Mucosa of gallbladder (tissue), 1 donor: Measurements from ENCODE around the gene HMBS. TPM values are rescaled to one million over a fixed set of nuclear protein-coding genes. Genes with fewer than 3 reads are reported as not detected.
"Not testable (repeated sequence)": the region's sequence is repeated elsewhere in the genome, so short reads cannot be mapped to it uniquely, and the experiment has no call there.

ENCODE experiments used
- DNase-seq: peaks from one replicate; pipeline ENCODE4 v3.0.0-alpha.2; 2020; ENCODE audit warnings: low spot score
- total RNA-seq: library from RNA; stranded (reverse); gene quantifications from one replicate; pipeline ENCODE4 v1.2.1, GENCODE V29; 2021
- donor health status: DM: no; HTN: no; CAD: no.

HMBS gene
- total RNA-seq = 12.3 TPM

DNA sequence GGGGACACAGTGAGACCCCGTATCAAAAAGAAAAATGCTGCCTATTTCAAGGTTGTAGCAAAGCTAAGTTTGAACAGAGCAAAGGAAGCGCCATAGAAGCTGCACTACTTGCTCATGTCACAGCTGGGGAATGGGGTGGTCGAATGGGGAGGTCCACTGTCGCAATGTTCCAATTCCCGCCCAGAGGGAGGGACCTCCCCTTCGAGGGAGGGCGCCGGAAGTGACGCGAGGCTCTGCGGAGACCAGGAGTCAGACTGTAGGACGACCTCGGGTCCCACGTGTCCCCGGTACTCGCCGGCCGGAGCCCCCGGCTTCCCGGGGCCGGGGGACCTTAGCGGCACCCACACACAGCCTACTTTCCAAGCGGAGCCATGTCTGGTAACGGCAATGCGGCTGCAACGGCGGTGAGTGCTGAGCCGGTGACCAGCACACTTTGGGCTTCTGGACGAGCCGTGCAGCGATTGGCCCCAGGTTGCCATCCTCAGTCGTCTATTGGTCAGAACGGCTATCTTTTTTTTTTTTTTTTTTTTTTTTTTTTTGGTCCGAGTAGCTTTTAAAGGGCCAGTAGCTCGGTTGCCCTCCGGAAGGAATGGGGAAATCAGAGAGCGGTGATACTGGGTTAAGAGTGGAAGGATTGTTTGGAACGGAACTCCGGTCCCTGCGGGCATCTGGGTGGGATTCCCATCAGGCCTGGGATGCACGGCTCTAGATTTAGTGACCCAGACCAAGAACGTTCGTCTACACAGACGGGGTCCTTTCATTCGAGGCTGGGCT, at the start of gene HMBS:
TSS of gene HMBS (plus strand) at position 219 of the 774 bp plus-strand sequence. CDS start at position 372, 153 bp downstream.
- peak; percentile 92 for DNase-seq

GRCh38 chr11:119038884-119039283, 45.8 kb upstream of the HMBS start:
- DNase-seq = no peak

- not testable (repeated sequence) for DNase-seq
Observed at GRCh38 chr11:119039471-119039870, 45.2 kb upstream of the HMBS start.

GRCh38 chr11:119041821-119042514, 42.7 kb upstream of the HMBS start:
- DNase-seq = no peak

DNA sequence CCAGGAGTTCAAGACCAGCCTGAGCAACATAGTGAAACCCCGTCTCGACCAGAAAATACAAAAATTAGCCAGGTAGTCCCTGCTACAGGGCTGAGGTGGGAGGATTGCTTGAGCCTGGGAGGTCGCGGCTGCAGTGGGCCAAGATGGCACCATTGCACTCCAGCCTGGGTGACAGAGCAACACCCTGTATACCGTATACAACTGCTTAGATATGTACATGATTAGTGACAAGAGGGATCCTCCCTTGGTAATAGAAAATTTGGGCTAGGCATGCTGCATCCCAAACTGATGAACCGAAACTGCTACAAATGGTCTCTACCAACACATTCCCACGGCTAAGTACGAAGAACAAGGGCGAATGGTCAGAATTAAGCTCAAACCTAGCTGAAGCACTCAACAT, 41.8 kb upstream of the HMBS start:
- DNase-seq = no peak

DNA sequence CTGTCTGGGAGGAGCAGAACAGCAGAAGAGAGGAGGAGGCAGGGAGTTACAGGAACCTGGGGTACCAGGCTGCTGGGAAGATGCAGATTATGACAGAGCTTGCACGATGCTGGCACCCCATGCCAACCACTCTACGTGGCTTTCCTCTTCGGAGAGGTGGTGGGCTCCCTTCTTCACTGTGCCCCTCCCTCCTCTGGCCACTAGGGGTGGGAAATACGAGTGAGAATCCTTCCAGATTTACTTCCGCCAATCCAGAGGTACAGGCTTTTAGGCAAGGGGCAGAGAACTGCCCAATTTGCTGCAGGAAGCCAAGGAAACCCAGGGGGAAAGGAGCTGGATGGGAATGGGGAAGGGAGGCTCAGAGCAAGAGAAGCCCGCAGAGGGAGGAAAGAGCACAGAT, 40.0 kb upstream of the HMBS start:
- no peak for DNase-seq

GRCh38 chr11:119046489-119046888, 38.2 kb upstream of the HMBS start:
- DNase-seq = no peak

DNA sequence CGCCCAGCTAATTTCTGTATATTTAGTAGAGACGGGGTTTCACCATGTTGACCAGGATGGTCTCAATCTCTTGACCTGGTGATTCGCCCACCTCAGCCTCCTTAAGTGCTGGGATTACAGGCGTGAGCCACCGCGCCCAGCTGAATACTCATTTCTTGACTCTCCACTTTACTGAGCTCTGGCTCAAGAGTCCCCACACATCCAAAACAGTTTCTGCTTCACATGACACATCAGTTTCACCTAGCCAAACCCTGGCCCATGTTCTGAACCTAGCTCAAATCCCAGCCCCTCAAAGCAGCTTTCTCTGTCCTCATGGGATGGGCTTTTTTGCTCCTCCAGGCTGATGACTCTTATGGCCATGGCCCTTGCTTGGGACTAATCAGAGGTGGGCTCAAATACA, 37.5 kb upstream of the HMBS start:
- no peak for DNase-seq

DNA sequence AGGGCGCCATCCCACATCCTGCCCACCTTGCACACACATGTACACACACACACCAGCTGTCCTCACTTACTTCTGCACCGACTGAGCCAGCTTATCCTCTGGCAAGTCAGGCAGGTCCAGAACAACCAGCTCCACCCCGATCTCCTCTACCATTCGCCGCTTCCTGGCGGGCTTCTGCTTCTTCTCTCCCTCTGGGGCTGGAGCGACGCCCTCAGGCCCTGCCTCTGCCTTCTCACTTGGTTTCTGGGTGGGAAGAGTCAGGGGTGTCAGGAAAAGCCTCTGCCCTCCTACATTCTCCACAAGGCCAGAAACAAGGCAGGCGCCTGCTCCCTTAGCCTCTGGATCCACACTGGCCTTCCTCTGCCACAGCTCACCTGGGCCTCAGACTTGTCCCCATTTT, 36.0 kb upstream of the HMBS start:
- no peak for DNase-seq

DNA sequence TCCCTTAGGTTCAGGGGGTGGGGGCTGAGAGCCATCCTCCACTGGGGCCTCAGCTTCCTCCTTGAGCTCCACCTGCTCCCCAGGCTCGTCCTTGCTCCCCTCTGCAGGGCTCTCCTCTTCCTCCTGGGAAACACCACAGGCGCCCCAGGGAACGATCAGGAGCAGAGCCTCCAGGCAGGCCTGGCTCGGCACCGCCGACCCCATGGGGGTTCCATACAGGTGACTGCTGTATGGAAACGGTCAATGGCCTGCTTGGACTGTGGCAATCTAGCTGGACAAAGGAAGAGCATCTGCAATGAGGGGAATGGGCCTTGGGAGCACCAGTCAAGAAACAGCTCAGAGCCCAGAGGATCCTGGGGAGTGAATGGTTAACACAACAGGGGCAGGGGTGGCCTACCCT, 35.6 kb upstream of the HMBS start:
- no peak for DNase-seq

DNA sequence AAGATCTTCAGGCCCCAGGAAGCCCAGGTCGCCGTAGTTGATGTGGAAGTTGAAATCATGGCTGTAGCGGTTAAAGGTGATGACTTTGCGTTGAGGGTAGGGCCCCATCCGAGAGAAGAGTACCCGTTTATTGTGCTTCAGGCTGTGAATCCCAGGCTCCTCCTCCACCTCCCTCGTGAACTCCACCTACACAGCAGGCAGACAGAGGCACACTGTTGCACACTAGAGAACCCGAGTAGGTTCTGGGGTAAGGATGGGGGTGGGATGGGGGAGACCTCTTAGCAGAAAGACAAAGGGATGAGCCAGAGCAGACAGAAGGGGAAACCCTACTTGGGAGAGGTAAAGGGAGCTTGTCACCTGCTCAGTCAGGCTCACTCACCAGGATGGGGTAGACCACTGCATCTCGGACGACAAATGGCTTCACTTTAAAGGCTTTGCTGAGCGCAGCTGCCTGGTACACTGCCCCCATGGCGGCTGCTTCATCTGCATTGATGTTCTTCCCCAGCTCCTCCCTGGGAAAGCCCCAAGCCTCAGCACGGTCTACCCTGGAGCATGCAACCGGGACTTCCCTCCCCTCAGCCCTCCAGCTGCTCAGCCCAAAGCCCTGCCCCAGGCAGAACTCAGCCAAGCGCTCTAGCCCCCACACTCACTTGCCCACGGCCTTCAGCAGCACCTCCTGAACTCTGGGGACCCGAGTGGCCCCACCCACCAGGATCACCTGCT, 33.1 kb upstream of the HMBS start:
- no peak for DNase-seq

GRCh38 chr11:119052163-119052814, 32.4 kb upstream of the HMBS start:
- no peak for DNase-seq

- no peak for DNase-seq
Observed at GRCh38 chr11:119054418-119054817, 30.3 kb upstream of the HMBS start.

DNA sequence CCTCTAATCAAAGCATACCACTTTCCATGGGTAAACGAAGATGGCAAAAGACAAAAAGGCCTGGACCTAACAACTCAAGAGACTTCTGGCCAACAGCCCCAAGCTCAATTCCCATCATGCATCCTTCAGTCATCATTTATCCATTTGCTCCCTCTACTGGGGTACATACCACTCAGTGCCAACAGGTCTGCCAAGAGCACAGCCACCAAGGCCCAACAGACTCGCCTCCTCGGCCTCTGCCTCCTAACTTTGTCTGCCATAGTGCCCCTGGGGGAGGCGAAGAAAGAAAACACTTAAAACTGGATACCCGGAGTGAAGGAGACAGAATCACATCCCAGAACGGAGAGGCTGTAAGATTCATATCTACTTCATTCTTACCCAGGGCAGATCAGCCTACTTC, 28.8 kb upstream of the HMBS start:
- DNase-seq = no peak

DNA sequence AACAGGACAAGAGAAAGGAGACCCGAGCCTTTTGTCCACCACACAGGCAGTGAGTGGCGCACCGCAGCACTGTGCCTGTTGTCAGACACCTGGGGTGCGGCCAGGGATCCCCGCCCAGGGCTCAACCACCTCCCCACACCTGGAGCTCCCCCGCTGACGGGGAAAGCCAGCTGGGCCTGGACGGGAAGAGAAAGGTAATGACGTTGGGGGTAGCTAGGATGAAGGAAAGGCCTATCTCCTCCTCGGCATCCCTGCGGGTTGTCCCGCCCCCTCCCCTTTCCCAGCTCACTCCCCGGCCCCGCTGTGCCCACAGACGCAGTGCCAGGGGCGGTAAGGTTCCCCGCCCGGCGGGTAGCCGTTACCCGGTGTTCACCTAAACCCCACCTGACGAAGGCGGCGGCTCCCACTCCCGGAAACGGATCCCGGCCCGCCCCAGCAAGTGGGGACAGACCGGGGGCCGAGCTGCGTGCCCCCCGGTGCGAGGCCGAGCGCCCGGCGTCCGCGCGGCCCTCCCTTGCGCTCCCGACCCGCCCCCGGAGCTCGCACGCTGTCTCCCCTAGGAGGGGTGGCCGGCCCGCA, 28.2 kb upstream of the HMBS start:
- DNase-seq = peak; percentile 17

DNA sequence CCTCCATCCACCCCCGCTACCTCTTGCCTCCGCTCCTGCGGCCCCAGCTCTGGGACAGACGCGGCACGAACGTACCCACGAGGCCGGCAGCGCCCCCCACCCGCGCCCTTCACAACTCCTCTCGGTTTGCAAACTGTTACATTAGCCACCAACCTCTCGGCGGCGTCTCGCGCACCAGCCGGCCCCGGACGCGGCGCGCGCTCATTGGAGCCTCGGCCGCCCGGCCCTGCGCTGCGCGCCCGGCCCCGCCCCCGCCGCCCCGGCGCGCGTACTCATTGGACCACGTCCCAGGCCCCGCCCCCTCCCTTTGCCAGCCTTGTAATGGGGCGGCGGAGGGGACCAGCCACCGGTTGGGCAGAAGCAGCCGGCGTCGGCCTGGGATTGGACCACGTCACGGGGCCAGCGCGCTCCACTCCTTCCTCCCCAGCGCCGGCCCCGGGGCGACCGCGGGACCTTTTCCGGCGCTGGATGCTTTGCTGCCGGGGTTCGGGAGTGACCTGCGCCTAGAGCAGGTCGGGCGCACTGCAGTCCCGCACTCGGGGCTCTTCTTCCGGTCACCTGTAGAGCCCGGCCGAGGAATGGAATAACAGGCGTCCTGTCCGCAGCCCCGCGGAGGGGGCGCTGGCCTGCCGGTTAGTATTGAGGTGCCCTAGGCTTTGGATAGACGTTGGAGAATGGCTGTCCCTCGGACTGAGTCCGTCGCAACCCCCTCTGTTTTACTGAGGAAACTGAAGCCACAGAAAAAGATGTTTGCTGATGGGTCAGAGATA, 27.5 kb upstream of the HMBS start, which contains the start of gene HYOU1:
TSS of gene HYOU1 (minus strand) at position 206 of the 770 bp plus-strand sequence. CDS start 1,045 bp downstream, outside the sequence.
- peak; percentile 99 for DNase-seq

DNA sequence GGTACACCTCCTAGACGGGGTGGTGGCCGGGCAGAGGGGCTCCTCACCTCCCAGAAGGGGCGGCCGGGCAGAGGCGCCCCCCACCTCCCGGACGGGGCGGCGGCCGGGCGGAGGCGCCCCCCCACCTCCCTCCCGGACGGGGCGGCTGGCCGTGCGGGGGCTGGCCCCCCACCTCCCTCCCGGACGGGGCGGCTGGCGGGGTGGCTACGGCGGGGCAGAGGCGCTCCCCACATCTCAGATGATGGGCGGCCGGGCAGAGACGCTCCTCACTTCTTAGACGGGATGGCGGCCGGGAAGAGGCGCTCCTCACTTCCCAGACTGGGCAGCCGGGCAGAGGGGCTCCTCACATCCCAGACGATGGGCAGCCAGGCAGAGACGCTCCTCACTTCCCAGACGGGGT, 25.6 kb upstream of the HMBS start:
- not testable (repeated sequence) for DNase-seq

DNA sequence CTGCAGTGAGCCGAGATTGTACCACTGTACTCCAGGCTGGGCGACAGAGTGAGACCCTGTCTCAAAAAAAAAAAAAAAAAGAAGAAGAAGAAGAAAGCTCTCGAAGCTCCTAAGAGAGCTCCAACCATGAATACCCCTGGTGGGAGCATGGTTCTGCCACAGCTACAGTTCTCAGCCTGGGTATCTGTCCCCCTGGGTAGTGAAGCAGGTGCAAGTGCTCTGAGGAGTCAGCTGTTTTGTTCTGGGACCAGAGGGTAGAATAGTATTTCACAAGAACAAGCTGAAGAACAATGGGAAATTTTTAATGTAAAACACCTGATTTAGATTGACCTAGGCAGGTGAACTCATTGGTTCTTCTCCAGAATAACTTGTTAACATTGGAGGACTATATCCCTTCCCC, 23.4 kb upstream of the HMBS start:
- DNase-seq = no peak

- no peak for DNase-seq
Observed at GRCh38 chr11:119062779-119063178, 21.9 kb upstream of the HMBS start.

DNA sequence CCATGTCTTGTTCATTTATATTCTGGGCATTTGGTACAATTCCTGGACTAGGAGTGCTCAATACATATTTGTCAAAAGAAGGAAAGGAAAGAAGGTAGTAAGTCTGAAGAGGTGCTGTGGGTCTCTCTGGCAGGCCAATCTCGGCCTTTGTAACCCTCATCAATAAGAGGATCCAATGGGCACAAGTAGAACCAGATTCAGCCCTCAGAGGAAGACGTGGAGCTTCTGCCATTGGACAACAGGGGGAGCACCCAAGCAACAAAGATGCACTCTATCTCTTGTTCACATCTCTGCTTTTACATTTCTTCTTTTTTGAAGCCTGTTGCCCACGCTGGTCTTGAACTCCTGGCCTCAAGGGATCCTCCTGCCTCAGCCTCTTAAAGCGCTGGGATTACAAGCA, 19.3 kb upstream of the HMBS start:
- DNase-seq = no peak
